Neural cell (in vitro differentiated cells): Measurements from ENCODE around the gene ASIC2.

Experiments used
- EP300 ChIP-seq: fragments of 450-650 bp; conservative IDR thresholded peaks from 2 replicates; pipeline ENCODE4 v1.6.1; 2014; ENCODE audit warnings: antibody characterized with exemption, mild to moderate bottlenecking, moderate library complexity; ENCODE audit not compliant: poor library complexity, severe bottlenecking
- EZH2 ChIP-seq: fragments of 200-600, 300-800 bp; shearing (Covaris generic), sonication (generic); IDR thresholded peaks from 2 replicates; pipeline ENCODE4 v1.6.1; 2014; ENCODE audit warnings: antibody characterized with exemption, low read length, borderline replicate concordance, mild to moderate bottlenecking; ENCODE audit not compliant: insufficient read depth, poor library complexity, severe bottlenecking
- MXI1 ChIP-seq: fragments of 450-650 bp; conservative IDR thresholded peaks from 2 replicates; pipeline ENCODE4 v1.6.1; 2014; ENCODE audit warnings: antibody characterized with exemption, mild to moderate bottlenecking; ENCODE audit not compliant: poor library complexity, severe bottlenecking
- POLR2AphosphoS5 ChIP-seq: IDR thresholded peaks from 2 replicates; pipeline ENCODE4 v1.6.1; 2012
- RAD21 ChIP-seq: fragments of 450-650 bp; conservative IDR thresholded peaks from 2 replicates; pipeline ENCODE4 v1.6.1; 2014; ENCODE audit warnings: antibody characterized with exemption, mild to moderate bottlenecking, moderate library complexity
- TAF1 ChIP-seq: IDR thresholded peaks from 2 replicates; pipeline ENCODE4 v1.6.1; 2012; ENCODE audit warnings: low read depth
- TF ChIP-seq, protein P1 (sequence below): fragments of 450-650 bp; IDR thresholded peaks from 2 replicates; pipeline ENCODE4 v1.5.1; 2014; ENCODE audit warnings: antibody characterized with exemption, mild to moderate bottlenecking, moderate library complexity; ENCODE audit not compliant: poor library complexity, severe bottlenecking
- TF ChIP-seq, protein P2 (sequence below): IDR thresholded peaks from 2 replicates; pipeline ENCODE4 v1.6.1; 2012; ENCODE audit warnings: borderline replicate concordance

DNA sequence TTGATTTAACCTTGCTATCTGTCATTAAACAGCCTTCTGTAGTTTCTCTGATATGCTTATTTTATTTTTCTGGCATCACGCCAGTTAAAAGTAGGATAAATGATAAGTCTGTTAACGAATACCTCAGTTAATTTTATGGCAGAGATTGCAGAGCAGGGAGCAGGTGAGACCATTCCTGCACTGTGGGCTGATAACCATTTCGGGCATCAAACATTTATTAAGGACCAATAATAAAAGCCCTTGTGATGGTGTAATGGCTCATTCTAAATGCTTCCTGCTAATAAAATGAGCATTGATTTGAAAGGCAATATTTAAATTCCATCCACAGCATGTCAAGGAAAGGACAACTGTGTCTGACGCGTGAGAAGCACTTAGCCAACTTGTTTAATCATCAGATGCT, 94.1 kb downstream of the ASIC2 start:
- TF ChIP-seq, protein P1, sequence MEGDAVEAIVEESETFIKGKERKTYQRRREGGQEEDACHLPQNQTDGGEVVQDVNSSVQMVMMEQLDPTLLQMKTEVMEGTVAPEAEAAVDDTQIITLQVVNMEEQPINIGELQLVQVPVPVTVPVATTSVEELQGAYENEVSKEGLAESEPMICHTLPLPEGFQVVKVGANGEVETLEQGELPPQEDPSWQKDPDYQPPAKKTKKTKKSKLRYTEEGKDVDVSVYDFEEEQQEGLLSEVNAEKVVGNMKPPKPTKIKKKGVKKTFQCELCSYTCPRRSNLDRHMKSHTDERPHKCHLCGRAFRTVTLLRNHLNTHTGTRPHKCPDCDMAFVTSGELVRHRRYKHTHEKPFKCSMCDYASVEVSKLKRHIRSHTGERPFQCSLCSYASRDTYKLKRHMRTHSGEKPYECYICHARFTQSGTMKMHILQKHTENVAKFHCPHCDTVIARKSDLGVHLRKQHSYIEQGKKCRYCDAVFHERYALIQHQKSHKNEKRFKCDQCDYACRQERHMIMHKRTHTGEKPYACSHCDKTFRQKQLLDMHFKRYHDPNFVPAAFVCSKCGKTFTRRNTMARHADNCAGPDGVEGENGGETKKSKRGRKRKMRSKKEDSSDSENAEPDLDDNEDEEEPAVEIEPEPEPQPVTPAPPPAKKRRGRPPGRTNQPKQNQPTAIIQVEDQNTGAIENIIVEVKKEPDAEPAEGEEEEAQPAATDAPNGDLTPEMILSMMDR, result no peak
- TF ChIP-seq POLR2AphosphoS5 (no peak), EP300 (no peak), EZH2 (no peak), MXI1 (no peak), RAD21 (no peak), TAF1 (no peak)
- TF ChIP-seq, protein P2, sequence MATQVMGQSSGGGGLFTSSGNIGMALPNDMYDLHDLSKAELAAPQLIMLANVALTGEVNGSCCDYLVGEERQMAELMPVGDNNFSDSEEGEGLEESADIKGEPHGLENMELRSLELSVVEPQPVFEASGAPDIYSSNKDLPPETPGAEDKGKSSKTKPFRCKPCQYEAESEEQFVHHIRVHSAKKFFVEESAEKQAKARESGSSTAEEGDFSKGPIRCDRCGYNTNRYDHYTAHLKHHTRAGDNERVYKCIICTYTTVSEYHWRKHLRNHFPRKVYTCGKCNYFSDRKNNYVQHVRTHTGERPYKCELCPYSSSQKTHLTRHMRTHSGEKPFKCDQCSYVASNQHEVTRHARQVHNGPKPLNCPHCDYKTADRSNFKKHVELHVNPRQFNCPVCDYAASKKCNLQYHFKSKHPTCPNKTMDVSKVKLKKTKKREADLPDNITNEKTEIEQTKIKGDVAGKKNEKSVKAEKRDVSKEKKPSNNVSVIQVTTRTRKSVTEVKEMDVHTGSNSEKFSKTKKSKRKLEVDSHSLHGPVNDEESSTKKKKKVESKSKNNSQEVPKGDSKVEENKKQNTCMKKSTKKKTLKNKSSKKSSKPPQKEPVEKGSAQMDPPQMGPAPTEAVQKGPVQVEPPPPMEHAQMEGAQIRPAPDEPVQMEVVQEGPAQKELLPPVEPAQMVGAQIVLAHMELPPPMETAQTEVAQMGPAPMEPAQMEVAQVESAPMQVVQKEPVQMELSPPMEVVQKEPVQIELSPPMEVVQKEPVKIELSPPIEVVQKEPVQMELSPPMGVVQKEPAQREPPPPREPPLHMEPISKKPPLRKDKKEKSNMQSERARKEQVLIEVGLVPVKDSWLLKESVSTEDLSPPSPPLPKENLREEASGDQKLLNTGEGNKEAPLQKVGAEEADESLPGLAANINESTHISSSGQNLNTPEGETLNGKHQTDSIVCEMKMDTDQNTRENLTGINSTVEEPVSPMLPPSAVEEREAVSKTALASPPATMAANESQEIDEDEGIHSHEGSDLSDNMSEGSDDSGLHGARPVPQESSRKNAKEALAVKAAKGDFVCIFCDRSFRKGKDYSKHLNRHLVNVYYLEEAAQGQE, result no peak
